Measurements from ENCODE around the gene F12.

Gene F12

GRCh38 chr5:177446200-177447065, 37.1 kb upstream of the F12 start, which contains the start of gene PRR7:
PRR7 (plus strand) TSS chr5:177446814; CDS start chr5:177455068, 8,254 bp downstream.
- DNase-seq (ENCODE audit: low read depth, low spot score): no peak

- DNase-seq (ENCODE audit: low read depth, low spot score): no peak
Measured at GRCh38 chr5:177445917-177446199, 36.5 kb upstream of the F12 start.

GRCh38 chr5:177445052-177445916, 35.9 kb upstream of the F12 start:
- DNase-seq (ENCODE audit: low read depth, low spot score): no peak

GRCh38 chr5:177444106-177445051, 35.0 kb upstream of the F12 start:
- DNase-seq (ENCODE audit: low read depth, low spot score): no peak

GRCh38 chr5:177443144-177443983, 34.0 kb upstream of the F12 start:
- DNase-seq (ENCODE audit: low read depth, low spot score): no peak

- no peak for DNase-seq (ENCODE audit: low read depth, low spot score)
Measured at GRCh38 chr5:177442066-177442826, 32.9 kb upstream of the F12 start.

- no peak for DNase-seq (ENCODE audit: low read depth, low spot score)
Measured at GRCh38 chr5:177440990-177441780, 31.8 kb upstream of the F12 start.

GRCh38 chr5:177440211-177440989, 31.0 kb upstream of the F12 start:
- DNase-seq (ENCODE audit: low read depth, low spot score): no peak

GRCh38 chr5:177439518-177440053, 30.2 kb upstream of the F12 start:
- DNase-seq (ENCODE audit: low read depth, low spot score): no peak

- no peak for DNase-seq (ENCODE audit: low read depth, low spot score)
Measured at GRCh38 chr5:177438468-177438867, 29.1 kb upstream of the F12 start.

- no peak for DNase-seq (ENCODE audit: low read depth, low spot score)
Measured at GRCh38 chr5:177437623-177438022, 28.3 kb upstream of the F12 start.

GRCh38 chr5:177435847-177436536, 26.6 kb upstream of the F12 start:
- DNase-seq (ENCODE audit: low read depth, low spot score): no peak

GRCh38 chr5:177434942-177435738, 25.8 kb upstream of the F12 start:
- DNase-seq (ENCODE audit: low read depth, low spot score): no peak

GRCh38 chr5:177434437-177434836, 25.1 kb upstream of the F12 start:
- no peak for DNase-seq (ENCODE audit: low read depth, low spot score)

- DNase-seq (ENCODE audit: low read depth, low spot score): no peak
Measured at GRCh38 chr5:177433658-177434217, 24.4 kb upstream of the F12 start.
